Glutamatergic neuron (in vitro differentiated cells): ENCODE data around the gene KIAA1671. TPM values are rescaled to one million over a fixed set of nuclear protein-coding genes. Genes with fewer than 3 reads are reported as not detected.

ENCODE experiments used
- DNase-seq: peaks from one replicate; pipeline ENCODE4 v3.0.0; 2022
- H3K27ac Mint-ChIP-seq: one replicate; pipeline ENCODE4 v1.8.0; 2020; ENCODE audit warnings: mild to moderate bottlenecking, mixed read lengths, inconsistent platforms; ENCODE audit not compliant: unreplicated experiment
- H3K27me3 Mint-ChIP-seq: one replicate; pipeline ENCODE4 v1.8.0; 2020; ENCODE audit warnings: mild to moderate bottlenecking, moderate library complexity, mixed read lengths, inconsistent platforms; ENCODE audit not compliant: unreplicated experiment
- H3K36me3 Mint-ChIP-seq: one replicate; pipeline ENCODE4 v1.8.0; 2020; ENCODE audit warnings: mild to moderate bottlenecking, mixed read lengths, inconsistent platforms; ENCODE audit not compliant: unreplicated experiment
- H3K4me1 Mint-ChIP-seq: one replicate; pipeline ENCODE4 v1.8.0; 2020; ENCODE audit warnings: mild to moderate bottlenecking, low read depth, mixed read lengths, inconsistent platforms; ENCODE audit not compliant: unreplicated experiment
- H3K4me3 Mint-ChIP-seq: one replicate; pipeline ENCODE4 v1.8.0; 2020; ENCODE audit warnings: mild to moderate bottlenecking, mixed read lengths, inconsistent platforms; ENCODE audit not compliant: unreplicated experiment
- H3K9me3 Mint-ChIP-seq: one replicate; pipeline ENCODE4 v1.8.0; 2020; ENCODE audit warnings: mild to moderate bottlenecking, moderate library complexity, mixed read lengths, inconsistent platforms; ENCODE audit not compliant: unreplicated experiment
- CTCF ChIP-seq: fragments of 200-600 bp; sonication (generic); IDR thresholded peaks from one replicate; pipeline ENCODE4 v1.5.0; 2021; ENCODE audit not compliant: partially characterized antibody, unreplicated experiment
- total RNA-seq: library from RNA; stranded (reverse); fragmentation: NEBNext Ultra II Directional; extraction: Animal tissue kit (Norgen Biotek cat#: 25700); gene quantifications from one replicate; pipeline ENCODE4 v1.2.1, GENCODE V29; 2021; ENCODE audit not compliant: unreplicated experiment

KIAA1671 gene
- total RNA-seq, 1 donor from 2014 or later: 15.3 TPM

GRCh38 chr22:24937114-24937513, 15.4 kb upstream of the KIAA1671 start:
- peak; percentile 10 for TF ChIP-seq CTCF
- no peak overlapping the region for H3K27ac Mint-ChIP-seq
- H3K27me3 Mint-ChIP-seq: no peaks in the 10 kb centered on the region
- H3K4me3 Mint-ChIP-seq: no peak overlapping the region
- H3K9me3 Mint-ChIP-seq: no peaks in the 10 kb centered on the region
- no peaks in the 10 kb centered on the region for H3K4me1 Mint-ChIP-seq
- DNase-seq: no peak
- no peaks in the 10 kb centered on the region for H3K36me3 Mint-ChIP-seq

GRCh38 chr22:24938741-24939341, 13.7 kb upstream of the KIAA1671 start:
- no peak overlapping the region for H3K27ac Mint-ChIP-seq
- no peak overlapping the region for H3K4me3 Mint-ChIP-seq
- no peak for DNase-seq
- H3K36me3 Mint-ChIP-seq: no peaks in the 10 kb centered on the region
- TF ChIP-seq CTCF: peak; percentile 74
- no peaks in the 10 kb centered on the region for H3K4me1 Mint-ChIP-seq
- peaks cover 3% of the 10 kb centered on the region for H3K27me3 Mint-ChIP-seq
- no peaks in the 10 kb centered on the region for H3K9me3 Mint-ChIP-seq

DNA sequence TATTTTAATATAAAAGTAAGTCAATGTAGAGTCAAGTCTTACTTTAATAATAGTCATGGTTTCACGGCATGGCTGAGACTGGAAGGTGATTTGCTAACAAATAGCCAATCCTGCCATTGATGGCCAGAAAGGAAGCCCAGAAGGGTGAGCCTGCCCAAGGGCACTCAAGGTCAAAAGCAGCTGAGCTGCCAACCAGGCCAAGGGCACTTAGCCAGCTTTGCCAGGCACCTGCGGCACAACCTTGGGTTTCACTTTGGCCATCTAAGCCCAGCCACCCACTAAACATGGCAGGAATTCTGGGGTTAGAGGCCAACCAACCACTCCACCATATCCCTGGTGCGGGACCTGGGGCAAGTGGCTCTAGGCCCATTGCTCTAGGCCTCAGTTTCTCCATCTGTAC, 10.2 kb upstream of the KIAA1671 start:
- peaks cover 3% of the 10 kb centered on the region for H3K27me3 Mint-ChIP-seq

DNA sequence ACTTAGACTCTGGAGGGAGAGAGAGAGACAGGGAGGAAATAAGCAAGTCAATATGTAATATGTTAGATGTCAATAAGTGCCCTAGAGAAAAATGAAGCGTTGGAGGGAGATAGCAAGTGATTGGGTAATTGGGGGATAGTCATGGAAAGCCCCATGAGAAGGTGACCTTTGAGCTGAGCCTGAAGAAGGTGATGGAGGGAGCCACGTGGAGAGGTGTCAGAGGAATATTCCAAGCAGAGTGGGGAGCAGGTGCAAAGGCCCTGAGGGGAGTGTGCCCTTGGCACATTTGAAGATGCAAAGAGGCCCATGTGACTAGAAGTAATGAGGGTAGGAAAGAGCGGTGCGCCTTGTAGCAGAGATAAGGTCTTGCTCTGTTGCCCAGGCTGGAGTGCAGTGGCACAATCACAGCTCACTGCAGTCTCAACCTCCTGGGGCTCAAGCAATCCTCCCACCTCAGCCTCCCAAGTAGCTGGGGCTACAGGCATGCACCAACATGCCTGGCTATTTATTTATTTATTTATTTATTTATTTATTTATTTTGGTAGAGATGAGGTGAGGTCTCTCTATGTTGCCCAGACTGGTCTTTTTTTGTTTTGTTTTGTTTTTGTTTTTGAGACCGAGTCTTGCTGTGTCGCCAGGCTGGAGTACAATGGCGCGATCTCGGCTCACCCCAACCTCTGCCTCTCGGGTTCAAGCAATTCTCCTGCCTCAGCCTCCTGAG, 8.1 kb upstream of the KIAA1671 start:
- no peaks in the 10 kb centered on the region for H3K36me3 Mint-ChIP-seq
- DNase-seq: no peak
- H3K27ac Mint-ChIP-seq: no peak overlapping the region

More for the DNA sequence above, 10.2 kb upstream of the KIAA1671 start:
- no peak for DNase-seq
- Mint-ChIP-seq H3K4me1 (no peaks in the 10 kb centered on the region), H3K9me3 (no peaks in the 10 kb centered on the region), H3K27ac (no peak overlapping the region), H3K4me3 (no peak overlapping the region), H3K36me3 (no peaks in the 10 kb centered on the region)
- no peak for TF ChIP-seq CTCF

More for the DNA sequence above, 8.1 kb upstream of the KIAA1671 start:
- Mint-ChIP-seq H3K9me3 (no peaks in the 10 kb centered on the region), H3K27me3 (peaks cover 6% of the 10 kb centered on the region), H3K4me3 (no peak overlapping the region), H3K4me1 (peaks cover 2% of the 10 kb centered on the region)
- no peak for TF ChIP-seq CTCF
